ENCODE data around the gene SETMAR. TPM values are rescaled to one million over a fixed set of nuclear protein-coding genes. Genes with fewer than 3 reads are reported as not detected.
"Not testable (repeated sequence)": the region's sequence is repeated elsewhere in the genome, so short reads cannot be mapped to it uniquely, and the experiment has no call there.

Gene SETMAR
- total and polyA plus RNA-seq, 2 of the 13 experiments (the other 11 are each of a cell fraction or from before 2014, with no cell fraction given), result 7.0 to 16.7 TPM

GRCh38 chr3:4305210-4305609 is 2.0 kb downstream of the SETMAR start:
- intact Hi-C loops (cut with micrococcal nuclease; ENCODE audit: unreplicated experiment); BruUV-seq (replicated peaks): not testable (repeated sequence)

GRCh38 chr3:4306091-4306490 is 2.9 kb downstream of the SETMAR start:
- CTCF ChIA-PET (ENCODE audit: low intra/inter-chr PET ratio, low total read pairs), result no interaction called here
- FAIRE-seq, result no peak
- in situ Hi-C loops (cut with HindIII; ENCODE audit: extremely low pct_ligation_motif_present, low pct_unique_long_range_greater_than_20kb), result no loop called here

More at GRCh38 chr3:4305210-4305609, 2.0 kb downstream of the SETMAR start:
- WGBS (ENCODE audit: low lambda C conversion rate), result over 99% methylated on average over 7 of the region's 7 CpGs
- CTCF ChIA-PET (ENCODE audit: low intra/inter-chr PET ratio, low total read pairs); POLR2A ChIA-PET; DNase-seq (ENCODE audit: low spot score); H3K9ac ChIP-seq (ENCODE audit: insufficient read depth, low read depth, low read length); ATAC-seq; in situ Hi-C loops (cut with HindIII; ENCODE audit: extremely low pct_ligation_motif_present, low pct_unique_long_range_greater_than_20kb); H4K20me1 ChIP-seq (ENCODE audit: insufficient read depth, low read length); H3K9me3 ChIP-seq (ENCODE audit: low read length); H3K27ac ChIP-seq (ENCODE audit: extremely low read length, insufficient read depth, low read length); H3K4me2 ChIP-seq (ENCODE audit: low read depth, low read length); H3K36me3 ChIP-seq (replicated peaks in 1 of 2; ENCODE audit: control insufficient read depth in 1 of 2, insufficient read depth in 2 of 2, low read length in 2 of 2); H3K4me3 ChIP-seq (replicated peaks in 1 of 3; ENCODE audit: insufficient read depth in 1 of 3, low read depth in 2 of 3, low read length in 3 of 3); H3K27me3 ChIP-seq (ENCODE audit: control insufficient read depth in 1 of 2, insufficient read depth in 2 of 2, low read length in 2 of 2); FAIRE-seq; H2AFZ ChIP-seq (ENCODE audit: low read length): not testable (repeated sequence)
- Histone ChIP-seq H3K4me1 (ENCODE audit: insufficient read depth, low read length) (peaks cover 33% of the 10 kb centered on the region), H3K79me2 (ENCODE audit: insufficient read depth, low read length) (peaks cover 12% of the 10 kb centered on the region)

More at GRCh38 chr3:4306091-4306490, 2.9 kb downstream of the SETMAR start:
- Histone ChIP-seq H3K4me3 (replicated peaks in 1 of 3; ENCODE audit: insufficient read depth in 1 of 3, low read depth in 2 of 3, low read length in 3 of 3) (no peak overlapping the region), H3K9me3 (ENCODE audit: low read length) (no peaks in the 10 kb centered on the region), H4K20me1 (ENCODE audit: insufficient read depth, low read length) (no peaks in the 10 kb centered on the region), H3K27ac (ENCODE audit: extremely low read length, insufficient read depth, low read length) (no peak overlapping the region), H3K4me1 (ENCODE audit: insufficient read depth, low read length) (peaks cover 33% of the 10 kb centered on the region), H3K36me3 (replicated peaks in 1 of 2; ENCODE audit: control insufficient read depth in 1 of 2, insufficient read depth in 2 of 2, low read length in 2 of 2) (0 out of 5 replicates have a peak, but pooled peaks cover 0 to 3% of the 10 kb centered on the region in 2 experiments), H3K27me3 (ENCODE audit: control insufficient read depth in 1 of 2, insufficient read depth in 2 of 2, low read length in 2 of 2) (no peaks in the 10 kb centered on the region; a peak in 1 of 5 replicates), H3K4me2 (ENCODE audit: low read depth, low read length) (no peak overlapping the region), H3K9ac (ENCODE audit: insufficient read depth, low read depth, low read length) (no peak overlapping the region), H3K79me2 (ENCODE audit: insufficient read depth, low read length) (peaks cover 12% of the 10 kb centered on the region), H2AFZ (ENCODE audit: low read length) (no peak overlapping the region)
- POLR2A ChIA-PET, result interaction anchor here (1.6 kb wide), 1 partner anchor 187 kb away, joined by 4 read pairs; the partner anchor contains the start of gene ITPR1
- intact Hi-C loops (cut with micrococcal nuclease; ENCODE audit: unreplicated experiment), result no loop called here
- no TSS peak for BruUV-seq (replicated peaks)
- DNase-seq (ENCODE audit: low spot score) (no peak), ATAC-seq (no peak)
- TF ChIP-seq CREBL2 (CRISPR knock-in tag; IDR thresholded peaks at IDR 0.05; ENCODE audit: borderline replicate concordance) (no peak), ZBTB34 (CRISPR knock-in tag; IDR thresholded peaks at IDR 0.05) (no peak), ZNF354B (CRISPR knock-in tag; IDR thresholded peaks at IDR 0.05) (no peak), PAWR (CRISPR knock-in tag; IDR thresholded peaks at IDR 0.05; ENCODE audit: borderline replicate concordance) (no peak)
- WGBS (ENCODE audit: low lambda C conversion rate), result 97% methylated on average over 8 of the region's 8 CpGs
